Heart right ventricle (tissue), 16 donors: ENCODE measurements around the gene AKAP13. TPM values are rescaled to one million over a fixed set of nuclear protein-coding genes. Genes with fewer than 3 reads are reported as not detected.

ENCODE experiments used
- ATAC-seq, 8 donors: fragments of 200-7000 bp; cut with Tn5 transposase; one replicate each; pipeline ENCODE4 v1.9.1; 2020; ENCODE audit warnings: mild to moderate bottlenecking in 8 of 8, moderate library complexity in 8 of 8, moderate number of reproducible peaks in 1 of 8
- DNase-seq, 2 donors: peaks; one replicate each; pipeline ENCODE4 v3.0.0-alpha.2; 2020
- H3K27ac ChIP-seq, 10 donors: fragments of 200-600 bp; sonication (generic) in 2 of 10; one replicate each; pipeline versions ENCODE4 v1.5.0 to v1.8.0; 2020 to 2022; ENCODE audit warnings: mild to moderate bottlenecking in 3 of 10
- H3K27me3 ChIP-seq, 7 donors: fragments of 200-600 bp; one replicate each; pipeline ENCODE4 v1.8.0; 2021 to 2022; ENCODE audit warnings: mild to moderate bottlenecking in 2 of 7
- H3K36me3 ChIP-seq, 9 donors: fragments of 200-600 bp; sonication (generic) in 1 of 9; one replicate each; pipeline versions ENCODE4 v1.5.0 to v1.8.0; 2020 to 2022; ENCODE audit warnings: mild to moderate bottlenecking in 2 of 9
- H3K4me1 ChIP-seq, 9 donors: fragments of 200-600 bp; sonication (generic) in 1 of 9; one replicate each; pipeline versions ENCODE4 v1.5.0 to v1.8.0; 2020 to 2022; ENCODE audit warnings: mild to moderate bottlenecking in 4 of 9
- H3K4me3 ChIP-seq, 10 donors: fragments of 200-600 bp; sonication (generic) in 2 of 10; one replicate each; pipeline versions ENCODE4 v1.5.0 to v1.8.0; 2020 to 2022; ENCODE audit warnings: mild to moderate bottlenecking in 7 of 10, moderate library complexity in 2 of 10
- H3K9me3 ChIP-seq, 11 donors: fragments of 200-600 bp in 10 of 11; sonication (generic) in 2 of 11; one replicate each; pipeline versions ENCODE4 v1.5.0 to v1.8.0; 2013 to 2022; ENCODE audit warnings: mild to moderate bottlenecking in 2 of 11, control low read depth in 1 of 11, moderate library complexity in 1 of 11
- WGBS, 2 donors: extraction: QIAGEN DNeasy Blood & Tissue Kit; methylation state at CpG; one replicate each; pipeline ENCODE4 v1.1.7; 2013; ENCODE audit warnings: inconsistent platforms in 1 of 2; 5-methylcytosine and 5-hydroxymethylcytosine counted together
- intact Hi-C, 10 donors: fragments of 100-400 bp; cut with DNase I; formaldehyde crosslinking; loops; one replicate each; pipeline versions ENCODE4 v1.11.1 to v1.14.2; 2022
- polyA plus RNA-seq, 2 donors: library from polyadenylated mRNA; stranded (reverse); fragments of 200-250 nt; gene quantifications; one replicate each; pipeline ENCODE4 v1.2.3, GENCODE V29; 2013
- total RNA-seq, 10 donors: library from RNA; stranded (reverse); fragmentation: NEBNext Ultra II Directional in 3 of 10; extraction: Animal tissue kit (Norgen Biotek cat#: 25700) in 3 of 10; gene quantifications; one replicate each; pipeline versions ENCODE4 v1.2.1 to v1.2.4, GENCODE V29; 2021 to 2023
- TF ChIP-seq, protein P1 (sequence below), 9 donors: fragments of 200-600 bp; sonication (generic) in 2 of 9; IDR thresholded peaks; one replicate each; pipeline versions ENCODE4 v1.5.0 to v1.8.0; 2021 to 2022; ENCODE audit warnings: antibody characterized with exemption in 9 of 9, mild to moderate bottlenecking in 5 of 9, moderate library complexity in 1 of 9
- donor health status: Arrhythmogenic right ventricular cardiomyopathy.
- donor health status: ischemic (EF 13 %, LVEDD 7.1; RV severe dilation, severe dysfunction).
- donor health status: healthy with polysubstance abuse.
- donor health status: DM: no; HTN: yes; CAD: no.
- donor health status: DM: no; HTN: no; CAD: no.
- donor health status: ischemic (EF 25% LVEDD 6.9; RV normal size, moderate dysfunction).
- donor health status: ischemic (EF 25% LVEDD 5.7; RV mildly dilated, moderate dysfunction).
- donor health status: healthy.
- donor health status: DM: yes; HTN: yes; CAD: no.
- donor health status: Ischemic cardiomyopathy.
- donor health status: ischemic (EF 35%, LVEDD 5.7; RV mildly dilated, moderate dysfunction).
- donor health status: nonischemic (EF 11% LVEDD 7.7; RV severe dilation, severe dysfunction).
- donor health status: DM: yes; HTN: yes; CAD: no.
- donor health status: PGD.
- donor health status: ischemic (EF 29% LVEDD 5.4; RV normal size, mild dysfunction).
- donor health status: nonischemic (EF 23%, LVEDD 6.1; RV moderate dilation, normal function).

Gene AKAP13
- total and polyA plus RNA-seq, 12 donors = 89.3 to 645 (median 480) TPM

DNA sequence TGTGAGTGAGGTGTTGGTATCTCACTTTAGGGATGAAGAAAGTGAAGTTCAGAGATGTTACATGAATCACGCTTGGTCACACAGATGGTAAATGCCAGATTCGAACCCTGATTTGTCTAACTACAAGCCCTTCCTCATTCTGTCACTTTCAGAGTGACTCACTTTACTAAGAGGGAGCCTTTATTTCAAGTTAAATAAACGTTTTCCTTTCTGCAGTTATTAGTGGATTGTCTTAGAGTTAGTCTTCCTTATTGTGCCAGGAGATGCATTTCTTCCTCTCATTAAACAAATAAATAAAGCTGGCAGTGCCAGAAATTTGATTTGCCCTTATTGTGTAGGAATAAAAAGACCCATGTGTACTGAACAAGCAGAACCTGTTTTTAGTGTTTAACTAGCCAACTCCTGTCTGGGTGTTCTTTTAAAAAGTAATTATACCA, 162.5 kb downstream of the AKAP13 start:
- Histone ChIP-seq H3K27me3 (no peaks in the 10 kb centered on the region), H3K4me1 (peaks cover 10 to 77% (median 63%) of the 10 kb centered on the region in 9 donors), H3K9me3 (no peaks in the 10 kb centered on the region), H3K27ac (peak overlapping the region in 9 of 10 donors; percentile 21 to 90 (median 56)), H3K36me3 (peaks cover 0 to 18% (median 0%) of the 10 kb centered on the region in 9 donors), H3K4me3 (peak overlapping the region in 1 of 10 donors; percentile 34)
- 60 to 69% methylated on average over 3 of the region's 3 CpGs for WGBS, 2 donors
- ATAC-seq = no peak
- TF ChIP-seq, protein P1, sequence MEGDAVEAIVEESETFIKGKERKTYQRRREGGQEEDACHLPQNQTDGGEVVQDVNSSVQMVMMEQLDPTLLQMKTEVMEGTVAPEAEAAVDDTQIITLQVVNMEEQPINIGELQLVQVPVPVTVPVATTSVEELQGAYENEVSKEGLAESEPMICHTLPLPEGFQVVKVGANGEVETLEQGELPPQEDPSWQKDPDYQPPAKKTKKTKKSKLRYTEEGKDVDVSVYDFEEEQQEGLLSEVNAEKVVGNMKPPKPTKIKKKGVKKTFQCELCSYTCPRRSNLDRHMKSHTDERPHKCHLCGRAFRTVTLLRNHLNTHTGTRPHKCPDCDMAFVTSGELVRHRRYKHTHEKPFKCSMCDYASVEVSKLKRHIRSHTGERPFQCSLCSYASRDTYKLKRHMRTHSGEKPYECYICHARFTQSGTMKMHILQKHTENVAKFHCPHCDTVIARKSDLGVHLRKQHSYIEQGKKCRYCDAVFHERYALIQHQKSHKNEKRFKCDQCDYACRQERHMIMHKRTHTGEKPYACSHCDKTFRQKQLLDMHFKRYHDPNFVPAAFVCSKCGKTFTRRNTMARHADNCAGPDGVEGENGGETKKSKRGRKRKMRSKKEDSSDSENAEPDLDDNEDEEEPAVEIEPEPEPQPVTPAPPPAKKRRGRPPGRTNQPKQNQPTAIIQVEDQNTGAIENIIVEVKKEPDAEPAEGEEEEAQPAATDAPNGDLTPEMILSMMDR (IDR thresholded peaks at IDR 0.05) = no peak
- DNase-seq = no peak
- intact Hi-C loops = loop anchor here in 2 of 10 donors (5.0 kb wide), 1 partner anchor 39 kb away; no protein-coding TSS in a partner anchor

DNA sequence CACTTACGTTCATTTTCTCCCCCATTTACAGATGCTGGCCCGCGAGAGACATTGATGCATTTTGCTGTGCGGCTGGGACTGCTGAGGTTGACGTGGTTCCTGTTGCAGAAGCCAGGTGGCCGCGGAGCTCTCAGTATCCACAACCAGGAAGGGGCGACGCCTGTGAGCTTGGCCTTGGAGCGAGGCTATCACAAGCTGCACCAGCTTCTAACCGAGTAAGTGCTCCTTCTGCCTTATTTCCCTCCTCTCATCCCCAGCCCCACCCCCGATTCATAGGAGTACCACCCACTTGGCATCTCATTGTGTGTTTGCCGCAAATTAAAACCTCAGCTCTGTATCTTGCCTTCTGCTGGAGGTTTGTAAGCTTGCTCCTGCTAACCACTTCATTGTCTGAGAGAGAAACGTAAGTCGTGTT, 163.3 kb downstream of the AKAP13 start:
- H3K9me3 ChIP-seq = no peaks in the 10 kb centered on the region
- H3K4me1 ChIP-seq = peaks cover 10 to 80% (median 65%) of the 10 kb centered on the region in 9 donors
- no peaks in the 10 kb centered on the region for H3K27me3 ChIP-seq
- DNase-seq = peak; percentile 58 to 77
- H3K4me3 ChIP-seq = peak overlapping the region in 6 of 10 donors; percentile 4 to 34 (median 14)
- ATAC-seq = peak; percentile 52 to 81 (median 70)
- peaks cover 0 to 18% (median 0%) of the 10 kb centered on the region in 9 donors for H3K36me3 ChIP-seq
- H3K27ac ChIP-seq = peak overlapping the region in 9 of 10 donors; percentile 21 to 90 (median 56)
- TF ChIP-seq, protein P1 (IDR thresholded peaks at IDR 0.05) = peak in 7 of 9 donors; percentile 21 to 59 (median 37)
- intact Hi-C loops = loop anchor here in 2 of 10 donors (5.0 kb wide), 1 partner anchor 39 kb away; no protein-coding TSS in a partner anchor
- 35 to 36% methylated on average over 15 of the region's 15 CpGs for WGBS, 2 donors

DNA sequence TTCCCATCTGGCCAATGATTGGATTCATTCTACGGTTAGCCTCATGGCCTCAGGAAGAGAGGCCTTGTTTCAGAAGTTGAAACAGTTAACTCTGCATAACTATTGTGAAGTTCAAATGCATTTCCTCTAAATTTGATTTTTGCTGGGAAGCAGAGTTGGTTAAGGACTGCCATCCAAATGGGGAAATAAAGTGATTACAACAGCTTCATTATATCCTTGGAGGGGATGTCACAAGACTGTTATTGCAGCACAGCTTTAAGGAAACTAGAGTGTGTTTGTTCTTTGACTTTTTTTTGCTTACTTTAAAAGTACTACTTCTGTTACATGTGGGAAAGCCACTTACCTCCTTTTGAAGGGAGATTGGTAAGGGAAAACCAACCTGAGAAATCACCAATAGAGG, 164.8 kb downstream of the AKAP13 start:
- intact Hi-C loops = no loop called here
- Histone ChIP-seq H3K27ac (peak overlapping the region in 9 of 10 donors; percentile 14 to 90 (median 56)), H3K4me1 (peaks cover 10 to 87% (median 63%) of the 10 kb centered on the region in 9 donors), H3K9me3 (no peaks in the 10 kb centered on the region), H3K36me3 (peaks cover 0 to 23% (median 0%) of the 10 kb centered on the region in 9 donors), H3K4me3 (peak overlapping the region in 1 of 10 donors; percentile 34), H3K27me3 (no peaks in the 10 kb centered on the region)
- ATAC-seq (peak; percentile 25 to 69 (median 53)), DNase-seq (no peak)
- TF ChIP-seq, protein P1 (IDR thresholded peaks at IDR 0.05) = no peak
- WGBS, 2 donors = 50 to 65% methylated on average over 1 of the region's 1 CpG

DNA sequence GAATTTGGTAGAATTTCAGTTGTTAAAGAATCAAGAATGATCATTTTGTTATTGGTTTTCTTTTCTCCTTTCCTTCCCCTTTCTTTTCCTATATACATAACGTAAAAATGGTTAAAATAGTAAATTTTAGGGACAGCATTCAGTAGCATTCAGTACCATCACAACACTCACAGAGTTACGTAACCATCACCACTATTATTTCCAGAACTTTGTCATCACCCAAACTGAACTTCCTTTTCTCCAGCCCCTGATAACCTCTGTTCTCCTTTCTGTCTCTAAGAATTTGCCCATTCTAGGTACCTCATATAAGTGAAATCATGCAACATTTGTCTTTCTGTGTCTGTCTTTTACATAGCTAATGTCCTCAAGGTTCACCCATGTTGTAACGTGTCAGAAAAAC, 165.3 kb downstream of the AKAP13 start:
- Histone ChIP-seq H3K4me1 (peaks cover 10 to 91% (median 58%) of the 10 kb centered on the region in 9 donors), H3K9me3 (no peaks in the 10 kb centered on the region), H3K27ac (peak overlapping the region in 9 of 10 donors; percentile 14 to 90 (median 56)), H3K36me3 (peaks cover 0 to 23% (median 0%) of the 10 kb centered on the region in 9 donors), H3K27me3 (no peaks in the 10 kb centered on the region), H3K4me3 (peak overlapping the region in 1 of 10 donors; percentile 34)
- ATAC-seq (peak in 6 of 8 donors; percentile 20 to 62 (median 50)), DNase-seq (no peak)
- 70 to 74% methylated on average over 3 of the region's 3 CpGs for WGBS, 2 donors
- intact Hi-C loops = no loop called here
- TF ChIP-seq, protein P1 (IDR thresholded peaks at IDR 0.05) = no peak
